ENCODE data around the gene BHLHE23. TPM values are rescaled to one million over a fixed set of nuclear protein-coding genes. Genes with fewer than 3 reads are reported as not detected.

Gene BHLHE23
- polyA plus RNA-seq, 1 experiment = not detected

GRCh38 chr20:62979310-62979709 is 27.5 kb downstream of the BHLHE23 start:
- no peak for DNase-seq (ENCODE audit: low read depth, low spot score)
- H3K4me3 ChIP-seq (ENCODE audit: low read depth, low read length) = no peak overlapping the region
- no peak for TF ChIP-seq CTCF (IDR thresholded peaks at IDR 0.05; ENCODE audit: low read depth, low read length)
- H3K27ac ChIP-seq (ENCODE audit: low read depth, low read length) = no peak overlapping the region
- POLR2A ChIA-PET = interaction anchor here (0.6 kb wide), 1 partner anchor 51 kb away, joined by 5 read pairs; no protein-coding TSS in a partner anchor
- H3K9me3 ChIP-seq (ENCODE audit: control insufficient read depth, insufficient read depth, low read length) = no peaks in the 10 kb centered on the region; the same call in 1 of the 2 replicates
- CTCF ChIA-PET = interaction anchor here (1.1 to 2.8 kb wide), 2 partner anchors 30 to 79 kb away, joined by 3 to 9 read pairs; no protein-coding TSS in a partner anchor
- H3K27me3 ChIP-seq (ENCODE audit: control insufficient read depth, insufficient read depth, low read length) = peaks cover 56% of the 10 kb centered on the region

GRCh38 chr20:62978561-62978943 is 28.2 kb downstream of the BHLHE23 start:
- no peak for DNase-seq (ENCODE audit: low read depth, low spot score)
- ChIA-PET POLR2A (no interaction called here), CTCF (interaction anchor here (1.1 to 1.3 kb wide), 2 partner anchors 30 to 79 kb away, joined by 3 to 4 read pairs; no protein-coding TSS in a partner anchor)
- TF ChIP-seq CTCF (IDR thresholded peaks at IDR 0.05; ENCODE audit: low read depth, low read length) = no peak
- H3K9me3 ChIP-seq (ENCODE audit: control insufficient read depth, insufficient read depth, low read length) = no peaks in the 10 kb centered on the region; the same call in 1 of the 2 replicates
- H3K27ac ChIP-seq (ENCODE audit: low read depth, low read length) = no peak overlapping the region
- H3K27me3 ChIP-seq (ENCODE audit: control insufficient read depth, insufficient read depth, low read length) = peaks cover 61% of the 10 kb centered on the region
- no peak overlapping the region for H3K4me3 ChIP-seq (ENCODE audit: low read depth, low read length)

GRCh38 chr20:62977613-62978560 is 28.9 kb downstream of the BHLHE23 start:
- ChIA-PET POLR2A (no interaction called here), CTCF (interaction anchor here (1.3 kb wide), 1 partner anchor 31 kb away, joined by 4 read pairs; no protein-coding TSS in a partner anchor)
- no peak overlapping the region for H3K27ac ChIP-seq (ENCODE audit: low read depth, low read length)
- H3K27me3 ChIP-seq (ENCODE audit: control insufficient read depth, insufficient read depth, low read length) = peaks cover 68% of the 10 kb centered on the region
- H3K9me3 ChIP-seq (ENCODE audit: control insufficient read depth, insufficient read depth, low read length) = no peaks in the 10 kb centered on the region; the same call in 1 of the 2 replicates
- no peak overlapping the region for H3K4me3 ChIP-seq (ENCODE audit: low read depth, low read length)
- no peak for DNase-seq (ENCODE audit: low read depth, low spot score)
- TF ChIP-seq CTCF (IDR thresholded peaks at IDR 0.05; ENCODE audit: low read depth, low read length) = no peak

GRCh38 chr20:62976886-62977285 is 29.9 kb downstream of the BHLHE23 start:
- CTCF ChIA-PET = no interaction called here
- Histone ChIP-seq H3K27ac (ENCODE audit: low read depth, low read length) (no peak overlapping the region), H3K9me3 (ENCODE audit: control insufficient read depth, insufficient read depth, low read length) (no peaks in the 10 kb centered on the region; the same call in 1 of the 2 replicates), H3K27me3 (ENCODE audit: control insufficient read depth, insufficient read depth, low read length) (peaks cover 68% of the 10 kb centered on the region), H3K4me3 (ENCODE audit: low read depth, low read length) (no peak overlapping the region)
- POLR2A ChIA-PET = no interaction called here
- no peak for TF ChIP-seq CTCF (IDR thresholded peaks at IDR 0.05; ENCODE audit: low read depth, low read length)
- DNase-seq (ENCODE audit: low read depth, low spot score) = no peak

Data from AG04450 (cell line).